GM12875 (cell line): ENCODE results near the gene DKK3.

Experiments
- H3K4me3 ChIP-seq: one replicate; pipeline ENCODE4 v1.5.1; 2011; ENCODE audit warnings: low read depth, low read length, control low read depth
- CTCF ChIP-seq: IDR thresholded peaks from 2 replicates; pipeline ENCODE4 v1.5.1; 2011; ENCODE audit warnings: low read depth, mild to moderate bottlenecking, control low read depth, inconsistent platforms, low read length, moderate library complexity, borderline replicate concordance; ENCODE audit not compliant: insufficient read depth

DKK3 gene

GRCh38 chr11:11981840-11982239 is 26.6 kb downstream of the DKK3 start:
- no peak for TF ChIP-seq CTCF
- H3K4me3 ChIP-seq = no peak overlapping the region

GRCh38 chr11:11981364-11981763 is 27.1 kb downstream of the DKK3 start:
- no peak for TF ChIP-seq CTCF
- no peak overlapping the region for H3K4me3 ChIP-seq

GRCh38 chr11:11980841-11981308 is 27.6 kb downstream of the DKK3 start:
- no peak overlapping the region for H3K4me3 ChIP-seq
- TF ChIP-seq CTCF = no peak

GRCh38 chr11:11980200-11980599 is 28.2 kb downstream of the DKK3 start:
- H3K4me3 ChIP-seq = no peak overlapping the region
- no peak for TF ChIP-seq CTCF

GRCh38 chr11:11979488-11980117 is 28.8 kb downstream of the DKK3 start:
- TF ChIP-seq CTCF = no peak
- no peak overlapping the region for H3K4me3 ChIP-seq

GRCh38 chr11:11978792-11979487 is 29.5 kb downstream of the DKK3 start:
- H3K4me3 ChIP-seq = no peak overlapping the region
- TF ChIP-seq CTCF = no peak

- no peak for TF ChIP-seq CTCF
- H3K4me3 ChIP-seq = no peak overlapping the region
Measured at GRCh38 chr11:11978098-11978637, 30.3 kb downstream of the DKK3 start.
